ENCODE measurements around the gene MTX1. TPM values are rescaled to one million over a fixed set of nuclear protein-coding genes. Genes with fewer than 3 reads are reported as not detected.
A peak's percentile ranks its signal among the peaks of the same experiment; 100 is the strongest.

MTX1 gene
- polyA plus RNA-seq, 3 donors: 37.0 to 47.7 (median 41.8) TPM

DNA sequence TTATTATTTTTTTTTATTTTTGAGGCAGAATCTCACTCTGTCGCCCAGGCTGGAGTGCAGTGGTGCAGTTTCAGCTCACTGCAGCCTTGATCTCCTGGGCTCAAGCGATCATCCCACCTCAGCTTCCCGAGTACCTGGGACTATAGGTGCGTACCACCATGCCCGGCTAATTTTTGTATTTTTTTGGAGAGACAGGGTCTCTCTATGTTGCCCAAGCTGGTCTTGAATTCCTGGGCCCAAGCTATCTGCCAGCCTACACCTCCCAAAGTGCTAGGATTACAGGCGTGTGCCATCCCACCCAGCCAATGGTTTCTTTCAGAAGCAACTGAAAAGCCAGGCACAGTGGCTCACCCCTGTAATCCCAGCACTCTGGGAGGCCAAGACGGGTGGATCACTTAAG is 37.7 kb upstream of the MTX1 start:
- no peak for DNase-seq (ENCODE audit: extremely low read depth in 1 of 11, low read depth in 9 of 11, low spot score in 4 of 11)

DNA sequence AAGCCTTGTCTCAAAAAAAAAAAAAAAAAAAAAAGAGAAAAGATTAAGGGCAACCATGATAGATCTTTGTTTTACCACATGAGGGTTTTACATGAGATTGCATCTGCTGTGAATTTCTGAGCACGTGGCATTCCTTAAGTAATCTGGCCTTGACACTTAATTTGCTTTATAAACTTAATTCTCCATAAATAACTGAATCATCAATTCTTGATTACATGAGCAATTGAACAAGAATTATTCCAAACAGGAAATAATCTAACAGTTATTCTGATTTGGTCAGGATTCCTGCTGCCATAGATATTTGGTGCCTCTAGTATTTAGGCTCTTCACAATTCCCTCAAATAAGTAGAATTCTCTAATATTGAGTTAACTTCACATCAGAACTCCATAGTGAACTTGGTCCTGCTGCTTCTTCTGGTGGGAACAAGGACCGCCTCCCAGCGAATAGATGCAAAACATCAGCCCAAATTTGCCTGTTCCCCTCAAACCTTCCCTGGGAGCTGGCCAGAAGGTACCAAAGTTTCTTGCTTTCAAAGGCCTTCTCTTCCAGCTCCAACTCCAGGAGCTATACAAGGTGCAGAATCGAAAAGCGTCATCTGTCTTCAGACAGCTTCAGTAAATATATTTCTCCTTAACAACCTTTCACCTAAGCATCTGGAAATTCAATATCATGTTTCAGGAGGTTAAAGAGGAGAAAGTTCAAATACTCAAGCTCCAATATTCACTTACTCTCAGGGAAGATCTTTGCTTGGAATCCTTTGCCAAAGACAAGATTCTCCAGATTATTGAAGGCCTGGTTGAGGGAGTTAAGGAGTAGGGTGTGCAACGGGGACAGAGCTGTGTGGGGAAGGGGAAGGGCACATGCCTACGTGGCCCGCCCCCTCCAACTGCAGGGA is 36.4 kb upstream of the MTX1 start:
- DNase-seq (ENCODE audit: extremely low read depth in 1 of 11, low read depth in 9 of 11, low spot score in 4 of 11): no peak

DNA sequence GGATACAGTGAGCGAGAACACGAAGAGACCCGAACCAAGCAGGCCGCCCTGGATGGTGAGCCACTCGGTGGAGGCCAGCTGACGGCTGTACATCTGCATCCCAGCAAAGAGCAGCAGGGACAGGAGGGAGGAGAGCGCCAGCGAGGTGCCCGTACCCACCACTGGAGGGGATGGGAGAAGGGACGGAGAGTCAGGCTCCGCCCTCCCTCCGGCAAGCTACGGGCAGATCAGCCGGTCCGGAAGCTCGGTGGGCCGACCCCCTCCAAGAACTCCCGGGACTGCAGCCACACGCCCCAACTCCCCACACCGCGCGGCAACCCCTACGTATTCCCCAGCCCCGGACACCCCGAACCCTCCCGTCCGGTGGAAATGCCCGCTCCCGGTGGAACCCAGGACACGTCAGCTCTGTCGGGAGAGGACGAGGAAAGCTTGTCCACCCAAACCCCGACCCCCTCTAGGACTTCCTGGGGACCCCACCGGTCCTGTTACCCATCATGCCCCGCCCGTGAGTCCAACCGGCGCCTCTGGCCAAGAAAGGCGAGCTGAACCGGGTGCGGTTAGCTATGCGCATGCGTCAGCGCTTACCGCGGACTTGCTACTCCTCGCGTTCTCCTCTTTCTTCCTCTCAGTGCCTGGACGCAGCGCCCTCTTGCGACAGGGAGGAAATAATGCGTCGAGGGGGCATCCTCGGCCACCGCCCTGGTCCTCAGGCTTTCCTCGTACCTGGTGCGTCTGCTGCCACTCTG is 35.6 kb upstream of the MTX1 start, which contains the start of gene KRTCAP2:
Gene KRTCAP2, minus strand, starts transcription at position 573 of the 746 bp plus-strand sequence. Its CDS starts 80 bp downstream, at position 493.
- peak; percentile 90 to 96 (median 92) for DNase-seq (ENCODE audit: extremely low read depth in 1 of 11, low read depth in 9 of 11, low spot score in 4 of 11)

DNA sequence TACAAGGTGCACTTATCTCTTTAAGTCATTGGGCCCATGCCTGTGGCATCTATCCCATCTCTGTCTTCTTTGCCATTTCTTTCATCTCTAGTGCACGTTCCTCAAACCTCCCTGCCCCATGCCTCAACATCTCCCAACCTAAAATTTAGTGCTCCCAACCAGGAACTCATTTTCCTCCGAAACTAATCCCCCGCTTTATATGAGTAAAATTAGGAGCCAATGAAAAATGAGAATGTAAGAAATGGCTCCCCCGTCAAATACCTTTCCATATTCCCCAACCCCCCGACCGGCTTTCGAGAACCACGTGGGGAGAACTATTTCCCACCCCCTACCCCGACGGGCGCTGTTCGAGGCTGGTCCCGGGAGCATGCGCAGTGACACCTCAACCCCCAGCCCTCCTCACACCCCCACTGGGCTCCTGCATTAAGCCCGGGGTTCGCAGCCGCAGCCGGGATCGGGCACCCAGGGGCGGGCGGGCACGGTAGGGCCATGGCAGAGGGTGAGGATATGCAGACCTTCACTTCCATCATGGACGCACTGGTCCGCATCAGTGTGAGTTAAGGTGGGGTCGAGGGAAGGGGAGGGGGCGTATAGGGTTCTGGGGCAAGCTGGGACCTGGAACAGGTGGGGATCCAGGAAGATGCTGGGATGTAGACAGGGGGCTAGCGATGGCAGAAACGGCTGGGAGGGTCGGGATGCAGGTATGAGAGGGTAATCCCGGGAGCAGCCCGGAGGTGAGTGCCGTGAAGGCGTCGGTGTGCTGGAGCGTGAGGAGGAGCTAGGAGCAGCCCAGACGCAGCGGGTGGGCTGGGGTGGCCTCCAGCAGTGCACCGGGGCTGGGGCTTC is 34.8 kb upstream of the MTX1 start, which contains the start of gene TRIM46:
Gene TRIM46, plus strand, starts transcription at position 372 of the 846 bp plus-strand sequence. Its CDS starts 118 bp downstream, at position 490.
- DNase-seq (ENCODE audit: extremely low read depth in 1 of 11, low read depth in 9 of 11, low spot score in 4 of 11): no peak

DNA sequence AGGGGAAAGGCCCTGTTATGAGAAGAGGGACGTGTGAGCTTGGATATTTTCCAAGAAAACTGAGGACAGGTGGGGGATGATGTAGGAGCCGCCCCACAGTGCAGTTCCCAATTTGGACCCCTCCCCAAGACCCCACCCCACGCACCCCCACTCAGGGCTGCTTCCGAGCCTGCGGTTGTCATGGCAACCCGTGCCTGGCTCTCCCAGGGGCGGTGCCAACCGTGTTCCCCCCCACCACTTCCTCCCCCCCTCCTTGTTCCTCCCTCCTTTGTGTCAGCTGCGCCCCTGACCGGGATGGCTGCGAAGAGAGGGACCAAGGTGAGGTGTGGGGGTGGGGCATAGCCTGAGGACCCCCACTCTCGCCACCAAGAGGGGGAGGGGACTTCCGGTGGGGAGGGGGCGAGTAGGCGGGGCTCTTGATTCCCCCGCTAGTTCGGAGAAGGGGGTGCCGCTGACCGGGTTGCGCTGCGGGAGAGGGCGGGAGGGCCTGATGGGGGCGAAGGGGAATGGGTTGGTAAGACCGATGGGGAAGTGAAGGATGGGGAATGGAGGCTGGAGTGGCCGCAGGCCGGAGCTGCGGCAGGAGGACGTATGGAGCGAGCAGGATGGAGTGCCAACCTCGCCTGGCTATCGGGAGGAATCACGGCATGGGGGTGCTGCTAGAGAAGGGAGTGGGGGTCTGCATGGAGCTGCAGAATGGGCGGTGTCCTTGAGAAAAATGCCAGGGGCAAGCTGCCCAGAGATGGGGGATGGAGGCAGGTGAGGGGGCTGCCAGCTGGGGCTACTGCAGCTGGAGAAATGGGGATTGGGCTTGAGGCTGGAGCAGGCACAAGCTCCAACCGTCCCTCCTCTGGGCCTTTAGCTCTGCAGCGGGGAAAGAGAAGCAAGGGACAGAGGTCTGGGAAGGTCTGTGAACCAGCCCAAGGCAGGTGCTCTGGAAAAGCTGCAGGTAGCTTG is 33.9 kb upstream of the MTX1 start:
- no peak for DNase-seq (ENCODE audit: extremely low read depth in 1 of 11, low read depth in 9 of 11, low spot score in 4 of 11)

DNA sequence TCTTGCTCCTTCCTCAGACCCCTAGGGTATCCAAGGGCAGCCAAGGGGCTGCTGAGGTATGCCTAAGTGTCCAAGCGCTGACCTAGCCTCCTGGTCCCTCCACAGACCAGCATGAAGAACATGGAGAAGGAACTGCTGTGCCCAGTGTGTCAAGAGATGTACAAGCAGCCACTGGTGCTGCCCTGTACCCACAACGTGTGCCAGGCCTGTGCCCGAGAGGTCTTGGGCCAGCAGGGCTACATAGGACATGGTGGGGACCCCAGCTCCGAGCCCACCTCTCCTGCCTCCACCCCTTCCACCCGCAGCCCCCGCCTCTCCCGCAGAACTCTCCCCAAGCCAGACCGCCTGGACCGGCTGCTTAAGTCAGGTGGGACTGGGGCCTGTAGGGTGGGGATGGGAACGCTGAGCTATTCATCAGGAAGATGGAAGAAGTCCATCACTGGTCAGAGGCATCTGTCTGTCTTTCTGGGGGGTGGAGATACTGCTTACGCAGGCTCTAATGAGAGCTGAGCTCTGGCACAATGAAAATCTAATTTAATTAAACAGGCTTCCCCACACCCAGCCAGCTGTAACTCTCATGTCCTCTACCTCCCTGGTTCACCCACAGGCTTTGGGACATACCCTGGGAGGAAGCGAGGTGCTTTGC is 33.1 kb upstream of the MTX1 start:
- no peak for DNase-seq (ENCODE audit: extremely low read depth in 1 of 11, low read depth in 9 of 11, low spot score in 4 of 11)

DNA sequence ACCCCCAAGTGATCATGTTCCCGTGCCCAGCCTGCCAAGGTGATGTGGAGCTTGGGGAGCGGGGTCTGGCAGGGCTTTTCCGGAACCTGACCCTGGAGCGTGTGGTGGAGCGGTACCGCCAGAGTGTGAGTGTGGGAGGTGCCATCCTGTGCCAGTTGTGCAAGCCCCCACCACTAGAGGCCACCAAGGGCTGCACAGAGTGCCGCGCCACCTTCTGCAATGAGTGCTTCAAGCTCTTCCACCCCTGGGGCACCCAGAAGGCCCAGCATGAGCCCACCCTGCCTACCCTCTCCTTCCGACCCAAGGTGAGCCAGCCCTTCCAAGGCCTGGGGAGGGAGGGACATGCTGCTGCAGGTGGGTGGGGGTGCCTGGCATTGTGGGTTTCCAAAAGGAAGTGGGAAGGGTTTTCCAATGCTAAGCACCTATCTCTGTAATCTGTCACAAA is 32.5 kb upstream of the MTX1 start:
- DNase-seq (ENCODE audit: extremely low read depth in 1 of 11, low read depth in 9 of 11, low spot score in 4 of 11): no peak

DNA sequence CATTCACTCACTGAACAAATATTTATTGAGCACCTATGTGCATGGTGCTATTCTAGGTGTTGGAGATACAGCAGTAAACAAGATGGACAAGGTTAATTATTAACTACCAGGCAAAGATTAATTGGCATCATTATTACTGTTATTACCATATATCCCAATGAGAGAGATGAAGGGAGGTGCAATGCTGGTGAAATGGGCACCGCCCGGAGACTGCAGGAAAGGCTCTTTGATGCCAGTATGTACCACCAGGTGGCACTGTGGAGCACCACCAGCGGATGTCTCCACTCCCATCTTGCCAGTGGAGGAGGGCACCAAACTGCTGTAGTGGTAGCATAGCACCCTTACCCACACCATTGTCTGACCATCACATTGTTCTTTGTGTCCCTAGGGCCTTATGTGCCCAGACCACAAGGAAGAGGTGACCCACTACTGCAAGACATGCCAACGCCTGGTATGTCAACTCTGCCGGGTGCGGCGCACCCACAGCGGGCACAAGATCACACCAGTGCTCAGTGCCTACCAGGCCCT is 31.9 kb upstream of the MTX1 start:
- DNase-seq (ENCODE audit: extremely low read depth in 1 of 11, low read depth in 9 of 11, low spot score in 4 of 11): peak in 6 of 11 donors; percentile 43 to 74 (median 64)

DNA sequence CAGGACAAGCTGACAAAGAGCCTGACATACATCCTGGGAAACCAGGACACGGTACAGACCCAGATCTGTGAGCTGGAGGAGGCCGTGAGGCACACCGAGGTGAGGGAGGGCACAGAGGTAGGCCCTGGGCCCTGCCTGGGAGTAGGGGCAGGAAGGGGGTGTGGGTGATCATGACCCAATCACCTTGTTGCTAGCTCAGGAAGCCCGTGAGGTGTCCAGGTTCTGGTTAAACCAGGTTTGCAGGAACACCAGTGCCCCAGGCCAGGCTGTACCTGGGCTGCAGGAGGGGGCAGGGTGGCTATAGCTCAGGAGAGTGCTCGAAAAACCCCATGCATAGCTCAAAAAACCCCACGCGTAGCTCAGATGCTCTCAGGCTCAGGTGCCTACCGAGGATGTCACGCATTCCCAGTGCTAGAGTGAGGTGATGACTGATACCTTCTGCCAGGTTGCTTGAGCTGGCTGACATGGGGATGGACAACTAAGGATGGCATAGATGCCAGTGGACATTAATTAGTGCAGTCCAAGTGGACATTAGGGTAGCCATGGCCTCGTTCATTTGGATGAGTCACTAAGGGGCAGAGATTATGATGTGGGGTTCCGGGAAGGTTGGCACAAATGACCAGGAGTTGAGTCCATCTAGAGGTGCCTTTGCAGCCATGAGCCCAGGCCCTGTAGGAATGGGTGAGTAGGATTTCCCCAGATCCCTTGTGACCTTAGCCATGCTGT is 31.1 kb upstream of the MTX1 start:
- DNase-seq (ENCODE audit: extremely low read depth in 1 of 11, low read depth in 9 of 11, low spot score in 4 of 11): no peak

DNA sequence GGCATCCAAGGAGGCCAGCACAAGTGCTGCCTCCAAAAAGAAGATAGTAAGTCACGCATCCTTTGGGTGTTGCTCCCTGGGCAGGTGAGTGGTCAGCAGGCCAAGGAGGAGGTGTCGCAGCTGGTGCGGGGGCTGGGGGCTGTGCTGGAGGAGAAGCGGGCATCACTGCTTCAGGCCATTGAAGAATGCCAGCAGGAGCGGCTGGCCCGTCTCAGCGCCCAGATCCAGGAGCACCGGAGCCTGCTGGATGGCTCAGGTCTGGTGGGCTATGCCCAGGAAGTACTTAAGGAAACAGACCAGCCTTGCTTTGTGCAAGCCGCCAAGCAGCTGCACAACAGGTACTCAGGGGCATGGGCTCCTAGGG is 30.6 kb upstream of the MTX1 start:
- DNase-seq (ENCODE audit: extremely low read depth in 1 of 11, low read depth in 9 of 11, low spot score in 4 of 11): no peak

DNA sequence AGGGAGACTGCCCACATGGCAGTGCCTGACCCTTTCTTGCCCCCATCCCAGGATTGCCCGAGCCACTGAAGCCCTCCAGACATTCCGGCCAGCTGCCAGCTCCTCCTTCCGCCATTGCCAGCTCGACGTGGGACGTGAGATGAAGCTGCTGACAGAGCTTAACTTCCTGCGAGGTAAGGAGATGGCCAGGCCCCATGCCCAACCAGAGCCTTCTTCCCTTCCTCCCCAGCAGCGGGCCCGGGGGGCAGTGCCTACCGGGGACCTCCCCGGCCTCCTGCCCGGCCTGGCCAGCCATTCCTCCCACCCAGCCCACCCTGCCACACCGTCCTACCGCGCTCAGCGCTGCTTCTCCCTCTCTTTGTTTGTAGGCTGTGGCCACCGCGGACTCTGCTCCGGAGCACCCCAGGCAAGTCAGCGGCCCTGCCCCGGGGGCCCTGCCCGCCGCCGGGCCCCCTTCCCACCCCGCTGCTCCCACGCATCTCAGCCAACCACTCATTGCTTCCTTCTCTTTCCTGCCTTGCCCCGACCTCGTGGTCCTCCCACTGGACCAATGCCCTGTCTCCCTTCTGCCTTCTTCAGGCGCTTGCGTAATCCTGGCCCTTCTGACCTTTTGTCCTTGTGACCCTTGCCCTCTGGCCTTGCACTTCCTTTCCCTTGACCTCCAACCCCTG is 29.9 kb upstream of the MTX1 start:
- DNase-seq (ENCODE audit: extremely low read depth in 1 of 11, low read depth in 9 of 11, low spot score in 4 of 11): no peak

DNA sequence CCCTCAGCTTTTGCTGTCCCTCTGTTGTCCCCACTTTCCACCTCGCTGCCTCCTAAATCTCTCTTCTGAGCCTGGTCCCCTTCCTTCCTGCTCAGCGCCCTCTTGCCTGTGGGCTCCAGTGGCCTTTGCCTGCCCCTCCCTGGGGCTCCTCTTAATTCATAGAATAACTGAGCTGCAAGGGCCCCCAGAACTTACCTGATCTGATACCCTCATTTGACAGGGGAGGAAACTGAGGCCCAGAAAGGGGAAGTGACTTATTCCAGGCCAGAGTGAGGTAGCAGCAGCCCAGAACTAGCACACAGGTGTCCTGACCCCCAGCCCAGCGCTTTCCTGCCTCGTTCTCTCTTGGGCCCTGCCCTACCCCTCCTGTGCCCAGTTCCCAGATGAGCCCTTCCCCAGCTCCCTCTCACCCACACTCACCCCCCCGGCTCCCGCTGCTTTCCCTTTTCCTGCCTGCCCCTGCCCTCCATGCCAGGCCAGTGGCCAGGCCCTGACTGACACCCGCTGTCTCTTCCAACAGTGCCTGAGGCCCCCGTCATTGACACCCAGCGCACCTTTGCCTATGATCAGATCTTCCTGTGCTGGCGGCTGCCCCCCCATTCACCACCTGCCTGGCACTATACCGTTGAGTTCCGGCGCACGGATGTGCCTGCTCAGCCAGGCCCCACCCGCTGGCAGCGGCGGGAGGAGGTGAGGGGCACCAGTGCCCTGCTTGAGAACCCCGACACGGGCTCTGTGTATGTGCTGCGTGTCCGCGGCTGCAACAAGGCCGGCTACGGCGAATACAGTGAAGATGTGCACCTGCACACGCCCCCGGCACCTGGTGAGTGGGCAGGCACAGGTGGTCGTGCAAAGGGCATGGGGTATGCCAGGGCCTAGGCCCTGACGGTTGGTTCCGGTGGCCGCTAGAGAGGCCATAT is 29.1 kb upstream of the MTX1 start:
- no peak for DNase-seq (ENCODE audit: extremely low read depth in 1 of 11, low read depth in 9 of 11, low spot score in 4 of 11)

DNA sequence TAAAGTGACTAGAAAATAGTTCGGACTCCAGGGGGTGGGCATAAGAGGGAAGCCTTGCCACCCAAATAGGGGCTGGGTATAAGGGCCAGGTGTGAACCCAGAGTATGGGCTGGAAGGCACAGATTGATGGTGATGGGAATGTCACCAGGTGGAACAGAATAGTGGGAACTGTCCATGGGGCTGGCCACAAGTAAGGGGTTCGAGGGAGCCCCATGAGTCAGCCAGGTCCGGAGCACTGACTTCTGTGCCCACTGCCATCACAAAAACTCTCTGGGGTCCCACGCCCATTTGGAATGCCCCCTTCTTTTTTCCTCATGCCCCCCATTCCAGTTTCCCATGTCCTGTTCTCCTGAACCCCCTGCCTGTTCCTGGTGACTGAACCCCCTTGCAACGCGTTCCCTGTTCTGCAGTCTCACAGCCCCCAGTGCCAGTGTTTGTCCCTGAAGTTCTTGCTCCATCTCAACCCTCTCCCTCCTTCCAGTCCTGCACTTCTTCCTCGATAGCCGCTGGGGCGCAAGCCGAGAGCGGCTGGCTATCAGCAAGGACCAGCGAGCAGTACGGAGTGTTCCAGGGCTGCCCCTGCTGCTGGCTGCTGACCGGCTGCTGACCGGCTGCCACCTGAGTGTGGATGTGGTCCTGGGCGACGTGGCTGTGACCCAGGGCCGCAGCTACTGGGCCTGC is 27.0 kb upstream of the MTX1 start:
- no peak for DNase-seq (ENCODE audit: extremely low read depth in 1 of 11, low read depth in 9 of 11, low spot score in 4 of 11)

DNA sequence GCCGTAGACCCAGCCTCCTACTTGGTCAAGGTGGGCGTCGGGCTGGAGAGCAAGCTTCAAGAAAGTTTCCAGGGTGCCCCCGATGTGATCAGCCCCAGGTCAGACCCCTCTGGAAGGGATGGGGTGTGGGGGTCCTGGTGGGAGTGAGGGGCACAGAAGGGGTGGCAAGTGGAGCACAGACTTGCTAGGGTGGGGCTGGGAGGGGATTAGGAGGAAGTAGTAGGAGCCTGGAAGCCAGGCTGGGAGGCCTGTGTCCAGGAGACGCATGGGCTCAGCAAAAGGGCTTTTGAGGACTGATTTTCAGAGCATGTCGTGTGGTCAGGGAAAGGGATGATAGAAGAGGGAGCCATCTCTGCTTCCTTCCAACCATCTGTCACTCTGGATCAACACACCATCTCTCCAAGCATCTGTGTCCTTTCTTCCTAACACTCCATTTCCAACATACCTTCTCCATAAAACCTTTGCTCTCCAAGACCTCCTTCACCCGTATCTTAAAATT is 26.4 kb upstream of the MTX1 start:
- DNase-seq (ENCODE audit: extremely low read depth in 1 of 11, low read depth in 9 of 11, low spot score in 4 of 11): no peak

Data from renal cortex interstitium (tissue), 11 donors.